Psoas muscle (tissue), 8 donors: ENCODE results near the gene MARCHF11. TPM values are rescaled to one million over a fixed set of nuclear protein-coding genes. Genes with fewer than 3 reads are reported as not detected.

Experiments used
- ATAC-seq, 4 donors: fragments of 200-7000 bp; cut with Tn5 transposase; one replicate each; pipeline ENCODE4 v1.9.1; 2020; ENCODE audit warnings: moderate library complexity in 3 of 4, mild to moderate bottlenecking in 2 of 4
- DNase-seq, 2 donors: peaks; one replicate each; pipeline ENCODE4 v3.0.0-alpha.2; 2020
- H3K27ac ChIP-seq: fragments of 200-600 bp; one replicate; pipeline ENCODE4 v1.8.0; 2022
- H3K27me3 ChIP-seq, 3 donors: fragments of 200-600 bp in 1 of 3; one replicate each; pipeline versions ENCODE4 v1.6.1 to v1.8.0; 2013 to 2022; ENCODE audit warnings: low read length in 2 of 3, mild to moderate bottlenecking in 2 of 3, moderate library complexity in 1 of 3; ENCODE audit not compliant: insufficient read depth in 3 of 3
- H3K36me3 ChIP-seq, 2 donors: fragments of 200-600 bp in 1 of 2; one replicate each; pipeline versions ENCODE4 v1.6.1 to v1.8.0; 2013 to 2022; ENCODE audit warnings: low read depth in 1 of 2, mild to moderate bottlenecking in 1 of 2, moderate library complexity in 1 of 2; ENCODE audit not compliant: insufficient read depth in 1 of 2
- H3K4me1 ChIP-seq: fragments of 200-600 bp; one replicate; pipeline ENCODE4 v1.8.0; 2022
- H3K4me3 ChIP-seq: fragments of 200-600 bp; one replicate; pipeline ENCODE4 v1.8.0; 2022; ENCODE audit warnings: mild to moderate bottlenecking
- H3K9me3 ChIP-seq: fragments of 200-600 bp; one replicate; pipeline ENCODE4 v1.8.0; 2022
- WGBS, 3 donors: extraction: QIAGEN DNeasy Blood & Tissue Kit; methylation state at CpG; one replicate each; pipeline versions ENCODE4 v1.1.6 to v1.1.7; 2013; 5-methylcytosine and 5-hydroxymethylcytosine counted together
- intact Hi-C, 2 donors: fragments of 100-400 bp; cut with DNase I; formaldehyde crosslinking; loops; one replicate each; pipeline versions ENCODE4 v1.11.0 to v1.14.2; 2022
- polyA plus RNA-seq, 3 donors: library from polyadenylated mRNA; stranded (reverse); fragments of 200-250 nt; gene quantifications; one replicate each; pipeline ENCODE4 v1.2.3, GENCODE V29; 2013
- total RNA-seq, 4 donors: library from RNA; stranded (reverse); fragmentation: NEBNext Ultra II Directional in 2 of 4; extraction: Animal tissue kit (Norgen Biotek cat#: 25700) in 2 of 4; gene quantifications; one replicate each; pipeline versions ENCODE4 v1.2.1 to v1.2.4, GENCODE V29; 2021 to 2023
- TF ChIP-seq, protein P1 (sequence below): fragments of 200-600 bp; IDR thresholded peaks from one replicate; pipeline ENCODE4 v1.8.0; 2022; ENCODE audit warnings: antibody characterized with exemption
- donor health status: healthy with polysubstance abuse.
- donor health status: DM: no; HTN: no; CAD: no; lungs with moderate emphysema.
- donor health status: Bipolar disorder and iron deficiency.
- donor health status: healthy.
- donor health status: DM: yes; HTN: yes; CAD: no.
- donor health status: DM: no; HTN: no; CAD: no.
- donor health status: DM: no; HTN: no; CAD: no.
- donor health status: DM: yes; HTN: yes; CAD: no.

The MARCHF11 gene
- total and polyA plus RNA-seq, 7 donors: not detected

DNA sequence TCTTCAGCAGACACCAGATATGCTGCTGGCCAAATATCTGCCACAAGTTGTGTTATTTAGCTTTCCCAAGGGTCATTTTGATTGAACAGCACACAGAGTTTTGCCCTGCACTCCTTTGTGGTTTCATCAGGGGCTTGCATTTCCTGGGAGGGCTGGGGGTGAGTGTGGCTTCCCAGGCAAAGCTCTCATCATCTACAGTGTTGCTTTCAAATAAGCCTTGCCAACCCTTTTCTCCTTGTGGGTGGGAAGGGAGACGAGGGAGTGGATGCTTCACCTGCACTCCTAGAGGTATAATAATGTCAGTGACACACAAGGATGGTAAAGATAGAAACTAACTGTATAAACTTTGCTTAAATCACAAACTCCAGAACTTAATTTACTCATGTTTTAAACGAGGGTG is 107.0 kb downstream of the MARCHF11 start:
- intact Hi-C loops: no loop called here
- TF ChIP-seq, protein P1, sequence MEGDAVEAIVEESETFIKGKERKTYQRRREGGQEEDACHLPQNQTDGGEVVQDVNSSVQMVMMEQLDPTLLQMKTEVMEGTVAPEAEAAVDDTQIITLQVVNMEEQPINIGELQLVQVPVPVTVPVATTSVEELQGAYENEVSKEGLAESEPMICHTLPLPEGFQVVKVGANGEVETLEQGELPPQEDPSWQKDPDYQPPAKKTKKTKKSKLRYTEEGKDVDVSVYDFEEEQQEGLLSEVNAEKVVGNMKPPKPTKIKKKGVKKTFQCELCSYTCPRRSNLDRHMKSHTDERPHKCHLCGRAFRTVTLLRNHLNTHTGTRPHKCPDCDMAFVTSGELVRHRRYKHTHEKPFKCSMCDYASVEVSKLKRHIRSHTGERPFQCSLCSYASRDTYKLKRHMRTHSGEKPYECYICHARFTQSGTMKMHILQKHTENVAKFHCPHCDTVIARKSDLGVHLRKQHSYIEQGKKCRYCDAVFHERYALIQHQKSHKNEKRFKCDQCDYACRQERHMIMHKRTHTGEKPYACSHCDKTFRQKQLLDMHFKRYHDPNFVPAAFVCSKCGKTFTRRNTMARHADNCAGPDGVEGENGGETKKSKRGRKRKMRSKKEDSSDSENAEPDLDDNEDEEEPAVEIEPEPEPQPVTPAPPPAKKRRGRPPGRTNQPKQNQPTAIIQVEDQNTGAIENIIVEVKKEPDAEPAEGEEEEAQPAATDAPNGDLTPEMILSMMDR: no peak
- H3K4me1 ChIP-seq: no peaks in the 10 kb centered on the region
- H3K36me3 ChIP-seq: no peaks in the 10 kb centered on the region
- WGBS, 3 donors: 45 to 63% (median 53%) methylated on average over 2 of the region's 2 CpGs
- H3K4me3 ChIP-seq: no peak overlapping the region
- no peaks in the 10 kb centered on the region for H3K9me3 ChIP-seq
- no peak overlapping the region for H3K27ac ChIP-seq
- DNase-seq: no peak
- ATAC-seq: no peak
- H3K27me3 ChIP-seq: no peaks in the 10 kb centered on the region

DNA sequence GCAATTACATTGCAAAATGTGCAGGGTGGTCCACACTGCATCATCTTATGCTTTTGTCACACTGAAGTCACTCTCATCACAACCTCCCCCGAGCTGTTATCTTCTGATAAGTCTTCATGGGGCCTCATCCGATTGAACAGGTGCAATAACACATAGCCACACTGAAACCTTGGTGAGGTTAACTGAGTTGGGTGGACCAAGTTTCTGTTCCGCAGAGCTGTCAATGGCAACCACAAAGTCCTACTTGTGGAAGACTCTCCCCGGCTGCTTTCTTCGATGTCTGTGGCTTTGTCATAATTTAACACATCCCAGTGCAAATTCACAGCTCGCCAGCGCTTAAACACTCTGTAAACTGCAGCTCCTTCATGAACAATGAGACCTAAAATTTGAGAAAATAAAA is 112.2 kb downstream of the MARCHF11 start:
- intact Hi-C loops: no loop called here
- H3K9me3 ChIP-seq: no peaks in the 10 kb centered on the region
- H3K27ac ChIP-seq: no peak overlapping the region
- no peaks in the 10 kb centered on the region for H3K4me1 ChIP-seq
- H3K4me3 ChIP-seq: no peak overlapping the region
- H3K36me3 ChIP-seq: no peaks in the 10 kb centered on the region
- TF ChIP-seq, protein P1: no peak
- 86 to 87% (median 86%) methylated on average over 7 of the region's 7 CpGs for WGBS, 3 donors
- DNase-seq (no peak), ATAC-seq (no peak)
- no peaks in the 10 kb centered on the region for H3K27me3 ChIP-seq

DNA sequence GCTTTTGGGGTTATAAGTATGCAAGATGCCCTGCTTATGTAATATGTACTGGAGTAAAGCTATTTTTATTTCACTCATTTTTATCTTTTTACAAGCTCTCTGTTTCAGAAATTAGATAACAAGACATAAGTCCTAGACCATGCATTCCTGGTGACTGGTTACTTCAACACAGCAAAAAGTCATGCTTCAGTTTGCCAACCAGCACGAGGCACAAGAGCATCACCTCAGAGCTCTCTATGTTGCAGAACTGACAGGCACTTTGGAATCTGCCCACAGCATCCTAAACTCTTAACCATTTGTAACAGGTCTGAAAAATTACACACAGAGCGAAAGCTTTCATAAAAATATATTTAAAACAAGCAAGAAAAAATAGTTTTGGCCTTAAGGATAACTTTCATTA is 112.8 kb downstream of the MARCHF11 start:
- intact Hi-C loops: no loop called here
- no peaks in the 10 kb centered on the region for H3K27me3 ChIP-seq
- no peaks in the 10 kb centered on the region for H3K9me3 ChIP-seq
- ATAC-seq (no peak), DNase-seq (no peak)
- TF ChIP-seq, protein P1: no peak
- H3K4me3 ChIP-seq: no peak overlapping the region
- 65 to 73% (median 71%) methylated on average over 2 of the region's 2 CpGs for WGBS, 3 donors
- no peaks in the 10 kb centered on the region for H3K4me1 ChIP-seq
- H3K27ac ChIP-seq: no peak overlapping the region
- H3K36me3 ChIP-seq: no peaks in the 10 kb centered on the region

DNA sequence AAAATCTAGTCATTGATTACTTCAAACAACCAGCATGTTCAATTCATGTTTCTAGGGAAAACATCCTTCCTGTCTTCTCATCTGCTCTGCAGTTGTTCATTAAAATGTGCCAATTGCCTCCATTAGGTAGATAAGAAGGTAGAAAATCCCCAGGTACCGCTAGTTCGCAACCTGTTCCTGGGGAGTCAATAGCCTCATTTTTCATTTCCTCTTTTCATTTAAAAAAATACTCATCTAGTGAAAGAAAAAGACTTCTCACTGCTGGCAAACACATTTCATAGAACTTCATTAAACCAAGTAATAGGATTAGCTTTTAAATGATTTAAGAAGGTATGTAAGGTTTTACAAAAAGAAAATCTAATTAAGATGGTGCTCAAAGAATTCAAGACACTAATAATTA is 113.3 kb downstream of the MARCHF11 start:
- Histone ChIP-seq H3K36me3 (no peaks in the 10 kb centered on the region), H3K4me1 (no peaks in the 10 kb centered on the region), H3K9me3 (no peaks in the 10 kb centered on the region), H3K4me3 (no peak overlapping the region), H3K27ac (no peak overlapping the region), H3K27me3 (no peaks in the 10 kb centered on the region)
- DNase-seq: no peak
- intact Hi-C loops: no loop called here
- TF ChIP-seq, protein P1: no peak
- 88 to 93% (median 92%) methylated on average over 2 of the region's 2 CpGs for WGBS, 3 donors
- no peak for ATAC-seq

DNA sequence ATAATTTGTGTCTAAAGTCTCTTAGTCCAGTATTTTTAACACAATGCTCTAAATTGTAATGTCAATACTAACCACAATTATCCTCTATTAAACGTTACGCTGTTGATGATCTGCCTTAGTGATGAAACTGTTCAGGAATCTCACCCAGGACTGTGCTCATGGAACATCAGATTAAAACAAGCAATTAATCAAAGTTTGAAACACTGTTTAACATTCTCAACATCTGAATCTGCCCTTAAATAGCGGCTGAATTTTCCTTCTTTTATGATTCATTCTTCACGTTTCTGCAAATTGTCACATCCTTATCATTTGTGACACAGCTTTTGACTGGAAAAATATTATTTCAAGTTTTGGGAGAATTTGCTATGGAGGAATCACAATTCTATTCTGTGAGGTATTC is 113.8 kb downstream of the MARCHF11 start:
- no peaks in the 10 kb centered on the region for H3K36me3 ChIP-seq
- no peak overlapping the region for H3K4me3 ChIP-seq
- TF ChIP-seq, protein P1: no peak
- DNase-seq: no peak
- H3K27me3 ChIP-seq: no peaks in the 10 kb centered on the region
- 74 to 81% (median 79%) methylated on average over 4 of the region's 4 CpGs for WGBS, 3 donors
- intact Hi-C loops: no loop called here
- H3K27ac ChIP-seq: no peak overlapping the region
- H3K9me3 ChIP-seq: no peaks in the 10 kb centered on the region
- H3K4me1 ChIP-seq: no peaks in the 10 kb centered on the region
- no peak for ATAC-seq
